ENCODE measurements around the gene PDE4A. TPM values are rescaled to one million over a fixed set of nuclear protein-coding genes. Genes with fewer than 3 reads are reported as not detected.

The PDE4A gene
- total and polyA plus RNA-seq, 2 of the 13 experiments (the other 11 are each of a cell fraction or from before 2014, with no cell fraction given): 1.1 to 4.1 TPM

DNA sequence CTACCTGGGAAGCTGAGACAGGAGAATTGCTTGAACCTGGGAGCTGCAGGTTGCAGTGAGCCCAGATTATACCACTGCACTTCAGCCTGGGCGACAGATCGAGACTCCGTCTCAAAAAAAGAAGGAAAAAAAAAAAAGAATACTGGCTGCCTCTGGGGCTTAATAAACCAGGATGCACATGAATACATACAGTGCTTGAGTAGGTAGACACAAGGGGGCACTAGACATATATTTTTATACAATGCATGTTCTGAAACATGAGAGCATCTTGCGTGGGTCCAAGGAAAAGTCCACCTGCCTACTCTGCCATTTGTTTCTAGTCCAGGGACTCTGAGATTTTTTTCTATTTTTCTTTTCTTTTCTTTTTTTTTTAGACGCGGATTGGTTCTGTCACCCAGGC lies 51.6 kb downstream of the PDE4A start (continued):
- TF ChIP-seq, protein P1, sequence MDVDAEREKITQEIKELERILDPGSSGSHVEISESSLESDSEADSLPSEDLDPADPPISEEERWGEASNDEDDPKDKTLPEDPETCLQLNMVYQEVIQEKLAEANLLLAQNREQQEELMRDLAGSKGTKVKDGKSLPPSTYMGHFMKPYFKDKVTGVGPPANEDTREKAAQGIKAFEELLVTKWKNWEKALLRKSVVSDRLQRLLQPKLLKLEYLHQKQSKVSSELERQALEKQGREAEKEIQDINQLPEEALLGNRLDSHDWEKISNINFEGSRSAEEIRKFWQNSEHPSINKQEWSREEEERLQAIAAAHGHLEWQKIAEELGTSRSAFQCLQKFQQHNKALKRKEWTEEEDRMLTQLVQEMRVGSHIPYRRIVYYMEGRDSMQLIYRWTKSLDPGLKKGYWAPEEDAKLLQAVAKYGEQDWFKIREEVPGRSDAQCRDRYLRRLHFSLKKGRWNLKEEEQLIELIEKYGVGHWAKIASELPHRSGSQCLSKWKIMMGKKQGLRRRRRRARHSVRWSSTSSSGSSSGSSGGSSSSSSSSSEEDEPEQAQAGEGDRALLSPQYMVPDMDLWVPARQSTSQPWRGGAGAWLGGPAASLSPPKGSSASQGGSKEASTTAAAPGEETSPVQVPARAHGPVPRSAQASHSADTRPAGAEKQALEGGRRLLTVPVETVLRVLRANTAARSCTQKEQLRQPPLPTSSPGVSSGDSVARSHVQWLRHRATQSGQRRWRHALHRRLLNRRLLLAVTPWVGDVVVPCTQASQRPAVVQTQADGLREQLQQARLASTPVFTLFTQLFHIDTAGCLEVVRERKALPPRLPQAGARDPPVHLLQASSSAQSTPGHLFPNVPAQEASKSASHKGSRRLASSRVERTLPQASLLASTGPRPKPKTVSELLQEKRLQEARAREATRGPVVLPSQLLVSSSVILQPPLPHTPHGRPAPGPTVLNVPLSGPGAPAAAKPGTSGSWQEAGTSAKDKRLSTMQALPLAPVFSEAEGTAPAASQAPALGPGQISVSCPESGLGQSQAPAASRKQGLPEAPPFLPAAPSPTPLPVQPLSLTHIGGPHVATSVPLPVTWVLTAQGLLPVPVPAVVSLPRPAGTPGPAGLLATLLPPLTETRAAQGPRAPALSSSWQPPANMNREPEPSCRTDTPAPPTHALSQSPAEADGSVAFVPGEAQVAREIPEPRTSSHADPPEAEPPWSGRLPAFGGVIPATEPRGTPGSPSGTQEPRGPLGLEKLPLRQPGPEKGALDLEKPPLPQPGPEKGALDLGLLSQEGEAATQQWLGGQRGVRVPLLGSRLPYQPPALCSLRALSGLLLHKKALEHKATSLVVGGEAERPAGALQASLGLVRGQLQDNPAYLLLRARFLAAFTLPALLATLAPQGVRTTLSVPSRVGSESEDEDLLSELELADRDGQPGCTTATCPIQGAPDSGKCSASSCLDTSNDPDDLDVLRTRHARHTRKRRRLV (CRISPR knock-in tag; IDR thresholded peaks at IDR 0.05): no peak
- TF ChIP-seq, protein P2, sequence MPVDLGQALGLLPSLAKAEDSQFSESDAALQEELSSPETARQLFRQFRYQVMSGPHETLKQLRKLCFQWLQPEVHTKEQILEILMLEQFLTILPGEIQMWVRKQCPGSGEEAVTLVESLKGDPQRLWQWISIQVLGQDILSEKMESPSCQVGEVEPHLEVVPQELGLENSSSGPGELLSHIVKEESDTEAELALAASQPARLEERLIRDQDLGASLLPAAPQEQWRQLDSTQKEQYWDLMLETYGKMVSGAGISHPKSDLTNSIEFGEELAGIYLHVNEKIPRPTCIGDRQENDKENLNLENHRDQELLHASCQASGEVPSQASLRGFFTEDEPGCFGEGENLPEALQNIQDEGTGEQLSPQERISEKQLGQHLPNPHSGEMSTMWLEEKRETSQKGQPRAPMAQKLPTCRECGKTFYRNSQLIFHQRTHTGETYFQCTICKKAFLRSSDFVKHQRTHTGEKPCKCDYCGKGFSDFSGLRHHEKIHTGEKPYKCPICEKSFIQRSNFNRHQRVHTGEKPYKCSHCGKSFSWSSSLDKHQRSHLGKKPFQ (CRISPR knock-in tag; IDR thresholded peaks at IDR 0.05; ENCODE audit: insufficient replicate concordance): no peak
- no peak for TF ChIP-seq SMARCC2 (IDR thresholded peaks at IDR 0.05)
- TF ChIP-seq, protein P3, sequence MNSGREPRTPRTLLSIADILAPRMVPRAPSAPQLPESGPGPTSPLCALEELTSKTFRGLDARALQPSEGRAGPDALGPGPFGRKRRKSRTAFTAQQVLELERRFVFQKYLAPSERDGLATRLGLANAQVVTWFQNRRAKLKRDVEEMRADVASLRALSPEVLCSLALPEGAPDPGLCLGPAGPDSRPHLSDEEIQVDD (CRISPR knock-in tag; IDR thresholded peaks at IDR 0.05; ENCODE audit: borderline replicate concordance): no peak

DNA sequence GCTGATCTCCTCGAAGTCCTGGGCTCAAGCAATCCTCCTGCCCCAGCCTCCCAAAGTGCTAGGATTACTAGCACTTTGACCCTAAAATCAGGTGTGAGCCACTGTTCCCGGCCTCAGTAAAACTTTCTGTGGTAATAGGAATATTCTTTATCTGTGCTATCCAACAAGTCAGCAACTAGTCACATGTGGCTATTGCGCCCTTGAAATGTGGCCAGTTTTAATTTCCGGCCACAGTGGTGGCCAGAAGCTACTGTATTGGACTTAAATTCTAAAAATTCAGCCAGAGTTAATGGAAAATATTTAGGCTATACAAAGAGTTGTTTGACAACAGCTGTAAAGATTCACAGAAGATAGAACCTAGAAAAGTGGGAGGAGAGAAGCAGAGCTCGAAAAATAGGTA lies 52.9 kb downstream of the PDE4A start:
- Histone ChIP-seq H4K20me1 (ENCODE audit: insufficient read depth, low read length) (no peaks in the 10 kb centered on the region), H3K27ac (ENCODE audit: extremely low read length, insufficient read depth, low read length) (no peak overlapping the region), H3K27me3 (ENCODE audit: control insufficient read depth in 1 of 2, insufficient read depth in 2 of 2, low read length in 2 of 2) (no peaks in the 10 kb centered on the region), H3K9me3 (ENCODE audit: low read length) (no peaks in the 10 kb centered on the region), H3K79me2 (ENCODE audit: insufficient read depth, low read length) (no peaks in the 10 kb centered on the region), H3K4me3 (replicated peaks in 1 of 3; ENCODE audit: insufficient read depth in 1 of 3, low read depth in 2 of 3, low read length in 3 of 3) (no peak overlapping the region), H3K4me2 (ENCODE audit: low read depth, low read length) (no peak overlapping the region), H3K9ac (ENCODE audit: insufficient read depth, low read depth, low read length) (no peak overlapping the region), H3K36me3 (replicated peaks in 1 of 2; ENCODE audit: control insufficient read depth in 1 of 2, insufficient read depth in 2 of 2, low read length in 2 of 2) (no peaks in the 10 kb centered on the region), H2AFZ (ENCODE audit: low read length) (no peak overlapping the region), H3K4me1 (ENCODE audit: insufficient read depth, low read length) (no peaks in the 10 kb centered on the region)
- DNase-seq (ENCODE audit: low spot score) (no peak), FAIRE-seq (no peak), ATAC-seq (no peak)
- 23% methylated on average over 5 of the region's 5 CpGs for WGBS (ENCODE audit: low lambda C conversion rate)
- TF ChIP-seq SAP130 (CRISPR knock-in tag; IDR thresholded peaks at IDR 0.05; ENCODE audit: low read depth) (no peak), ZNF678 (CRISPR knock-in tag; IDR thresholded peaks at IDR 0.05) (no peak), XRCC5 (optimal IDR thresholded peaks at IDR 0.05; ENCODE audit: low read length) (no peak), BHLHE40 (IDR thresholded peaks at IDR 0.05; ENCODE audit: low read length) (no peak), RBAK (CRISPR knock-in tag; IDR thresholded peaks at IDR 0.05) (no peak), STAT5B (CRISPR knock-in tag; IDR thresholded peaks at IDR 0.05) (no peak)
- TF ChIP-seq, protein P4, sequence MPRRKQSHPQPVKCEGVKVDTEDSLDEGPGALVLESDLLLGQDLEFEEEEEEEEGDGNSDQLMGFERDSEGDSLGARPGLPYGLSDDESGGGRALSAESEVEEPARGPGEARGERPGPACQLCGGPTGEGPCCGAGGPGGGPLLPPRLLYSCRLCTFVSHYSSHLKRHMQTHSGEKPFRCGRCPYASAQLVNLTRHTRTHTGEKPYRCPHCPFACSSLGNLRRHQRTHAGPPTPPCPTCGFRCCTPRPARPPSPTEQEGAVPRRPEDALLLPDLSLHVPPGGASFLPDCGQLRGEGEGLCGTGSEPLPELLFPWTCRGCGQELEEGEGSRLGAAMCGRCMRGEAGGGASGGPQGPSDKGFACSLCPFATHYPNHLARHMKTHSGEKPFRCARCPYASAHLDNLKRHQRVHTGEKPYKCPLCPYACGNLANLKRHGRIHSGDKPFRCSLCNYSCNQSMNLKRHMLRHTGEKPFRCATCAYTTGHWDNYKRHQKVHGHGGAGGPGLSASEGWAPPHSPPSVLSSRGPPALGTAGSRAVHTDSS (CRISPR knock-in tag; conservative IDR thresholded peaks at IDR 0.05): no peak
- ChIA-PET POLR2A (no interaction called here), CTCF (ENCODE audit: low intra/inter-chr PET ratio, low total read pairs) (no interaction called here)
- BruUV-seq (replicated peaks): no TSS peak
- in situ Hi-C loops (cut with HindIII; ENCODE audit: extremely low pct_ligation_motif_present, low pct_unique_long_range_greater_than_20kb): no loop called here
- intact Hi-C loops (cut with micrococcal nuclease; ENCODE audit: unreplicated experiment): loop anchor here (5.0 kb wide), 1 partner anchor 224 kb away; no protein-coding TSS in a partner anchor
